H1 (cell line): Measurements from ENCODE around the gene DENND2D. TPM values are rescaled to one million over a fixed set of nuclear protein-coding genes. Genes with fewer than 3 reads are reported as not detected.
"Not testable (repeated sequence)": the region's sequence is repeated elsewhere in the genome, so short reads cannot be mapped to it uniquely, and the experiment has no call there.

Experiments
- CTCF ChIA-PET: fragments of 300-600 bp; sonication (Branson Sonifier 250); formaldehyde crosslinking; loops from one replicate; lab custom pipeline; 2021; ENCODE audit not compliant: partially characterized antibody; lab: Charles Lee
- POLR2A ChIA-PET: fragments of 300-600 bp; sonication (Branson Sonifier 250); formaldehyde crosslinking; loops from one replicate; lab custom pipeline; 2021; ENCODE audit warnings: inconsistent platforms; ENCODE audit not compliant: partially characterized antibody; lab: Charles Lee
- DNase-seq, 2 experiments: peaks; one replicate each; pipeline versions ENCODE4 v3.0.0 to v3.0.0-alpha.2; 2010 to 2022; ENCODE audit warnings: low spot score in 2 of 2, low read depth in 1 of 2, mixed read lengths in 1 of 2
- FAIRE-seq: peaks from 2 replicates; lab custom pipeline; 2011; peaks lifted over from hg19 to GRCh38; lab: Jason Lieb, UNC
- H2AFZ ChIP-seq: 2 replicates; pipeline ENCODE4 v1.8.1; 2012; ENCODE audit warnings: low read length, inconsistent platforms
- H2AK5ac ChIP-seq: 2 replicates; pipeline ENCODE4 v1.6.1; 2013; ENCODE audit warnings: low read depth, low read length
- H2BK120ac ChIP-seq: replicated peaks from 2 replicates; pipeline ENCODE3; 2013; ENCODE audit warnings: low read depth, low read length, inconsistent platforms
- H2BK12ac ChIP-seq: 2 replicates; pipeline ENCODE4 v1.6.1; 2013; ENCODE audit warnings: low read depth, low read length
- H2BK15ac ChIP-seq: 2 replicates; pipeline ENCODE4 v1.6.1; 2013; ENCODE audit warnings: low read length
- H2BK20ac ChIP-seq: 2 replicates; pipeline ENCODE4 v1.6.1; 2013; ENCODE audit warnings: low read length
- H2BK5ac ChIP-seq: 2 replicates; pipeline ENCODE4 v1.6.1; 2013; ENCODE audit warnings: low read depth, low read length
- H3K14ac ChIP-seq: 2 replicates; pipeline ENCODE4 v1.6.1; 2013; ENCODE audit warnings: inconsistent platforms; ENCODE audit not compliant: insufficient read length
- H3K18ac ChIP-seq: 2 replicates; pipeline ENCODE4 v1.6.1; 2013; ENCODE audit warnings: low read length; ENCODE audit errors: extremely low read depth
- H3K23ac ChIP-seq: 2 replicates; pipeline ENCODE4 v1.6.1; 2013; ENCODE audit warnings: inconsistent platforms; ENCODE audit not compliant: insufficient read length
- H3K23me2 ChIP-seq: 2 replicates; pipeline ENCODE4 v1.6.1; 2013; ENCODE audit warnings: low read depth, low read length
- H3K27ac ChIP-seq: 2 replicates; pipeline ENCODE4 v1.6.1; 2011; ENCODE audit warnings: low read depth, low read length, inconsistent platforms
- H3K27me3 ChIP-seq, 4 experiments: replicated peaks in 1 of 4; 1 replicate in 1 of 4; 2 replicates in 3 of 4; pipeline versions ENCODE4 v1.6.1 to v1.8.1; 2011 to 2013; ENCODE audit warnings: low read length in 3 of 4, mild to moderate bottlenecking in 3 of 4, inconsistent platforms in 2 of 4, mixed read lengths in 2 of 4, moderate library complexity in 1 of 4; ENCODE audit not compliant: control insufficient read depth in 3 of 4, insufficient read depth in 3 of 4; ENCODE audit errors: extremely low read depth in 1 of 4
- H3K36me3 ChIP-seq, 4 experiments: 2 replicates each; pipeline versions ENCODE4 v1.6.1 to v1.8.1; 2011 to 2013; ENCODE audit warnings: mild to moderate bottlenecking in 4 of 4, low read length in 3 of 4, moderate library complexity in 2 of 4, control low read depth in 1 of 4, inconsistent platforms in 1 of 4; ENCODE audit not compliant: insufficient read depth in 4 of 4, control insufficient read depth in 2 of 4
- H3K4ac ChIP-seq: replicated peaks from 2 replicates; pipeline ENCODE3; 2013; ENCODE audit warnings: low read length, low read depth, mixed read lengths, inconsistent platforms; ENCODE audit not compliant: insufficient read length
- H3K4me1 ChIP-seq, 4 experiments: replicated peaks in 1 of 4; 1 replicate in 1 of 4; 2 replicates in 3 of 4; pipeline versions ENCODE4 v1.6.1 to v1.8.1; 2011 to 2013; ENCODE audit warnings: low read length in 3 of 4, inconsistent platforms in 2 of 4, mixed read lengths in 1 of 4; ENCODE audit not compliant: insufficient read depth in 4 of 4, control insufficient read depth in 3 of 4
- H3K4me2 ChIP-seq, 2 experiments: 2 replicates each; pipeline versions ENCODE4 v1.6.1 to v1.8.1; 2011 to 2013; ENCODE audit warnings: low read depth in 2 of 2, low read length in 2 of 2, control low read depth in 1 of 2, inconsistent platforms in 1 of 2, mild to moderate bottlenecking in 1 of 2; ENCODE audit not compliant: insufficient read depth in 1 of 2
- H3K4me3 ChIP-seq, 4 experiments: fragments of 200-600, 300-600 bp in 1 of 4; sonication (generic), shearing (Covaris generic), sonication (Bioruptor Twin) in 1 of 4; 2 replicates each; pipeline versions ENCODE4 v1.5.1 to v1.8.1; 2011 to 2016; ENCODE audit warnings: low read length in 4 of 4, low read depth in 3 of 4, control low read depth in 2 of 4, inconsistent platforms in 2 of 4, mild to moderate bottlenecking in 2 of 4, mixed read lengths in 1 of 4, moderate library complexity in 1 of 4; ENCODE audit not compliant: insufficient read depth in 2 of 4; ENCODE audit errors: extremely low read depth in 1 of 4
- H3K56ac ChIP-seq: replicated peaks from 2 replicates; pipeline ENCODE3; 2013; ENCODE audit warnings: low read depth, mild to moderate bottlenecking, mixed read lengths, low read length, inconsistent platforms; ENCODE audit not compliant: insufficient read length
- H3K79me1 ChIP-seq: 2 replicates; pipeline ENCODE4 v1.6.1; 2013; ENCODE audit warnings: low read depth, low read length, control low read depth
- H3K79me2 ChIP-seq, 2 experiments: 2 replicates each; pipeline versions ENCODE4 v1.6.1 to v1.8.1; 2012 to 2013; ENCODE audit warnings: low read length in 2 of 2, mild to moderate bottlenecking in 2 of 2, inconsistent platforms in 1 of 2; ENCODE audit not compliant: insufficient read depth in 2 of 2, control insufficient read depth in 1 of 2
- H3K9ac ChIP-seq, 4 experiments: replicated peaks in 1 of 4; 1 replicate in 1 of 4; 2 replicates in 3 of 4; pipeline versions ENCODE4 v1.6.1 to v1.8.1; 2011 to 2013; ENCODE audit warnings: low read depth in 3 of 4, low read length in 3 of 4, control low read depth in 2 of 4, mild to moderate bottlenecking in 2 of 4, moderate library complexity in 2 of 4, inconsistent platforms in 1 of 4; ENCODE audit errors: extremely low read depth in 1 of 4
- H3K9me3 ChIP-seq, 2 experiments: 2 replicates each; pipeline versions ENCODE4 v1.6.1 to v1.8.1; 2012 to 2013; ENCODE audit warnings: mild to moderate bottlenecking in 2 of 2, moderate library complexity in 2 of 2, control low read depth in 1 of 2, inconsistent platforms in 1 of 2, low read depth in 1 of 2, low read length in 1 of 2, mixed read lengths in 1 of 2; ENCODE audit not compliant: insufficient read depth in 2 of 2
- H4K20me1 ChIP-seq, 2 experiments: replicated peaks in 1 of 2; 2 replicates each; pipeline versions ENCODE3 to v1.8.1; 2011 to 2013; ENCODE audit warnings: inconsistent platforms in 2 of 2, low read length in 2 of 2, mild to moderate bottlenecking in 1 of 2; ENCODE audit not compliant: insufficient read depth in 2 of 2, control insufficient read depth in 1 of 2
- H4K5ac ChIP-seq: 2 replicates; pipeline ENCODE4 v1.6.1; 2013; ENCODE audit warnings: low read length, low read depth, mixed read lengths, inconsistent platforms; ENCODE audit not compliant: insufficient read length
- H4K8ac ChIP-seq: 2 replicates; pipeline ENCODE4 v1.8.0; 2013; ENCODE audit warnings: mild to moderate bottlenecking, moderate library complexity, low read length, inconsistent platforms; ENCODE audit not compliant: insufficient read depth; ENCODE audit errors: extremely low read depth
- H4K91ac ChIP-seq: replicated peaks from 2 replicates; pipeline ENCODE3; 2013; ENCODE audit warnings: low read length, mixed read lengths, inconsistent platforms; ENCODE audit not compliant: insufficient read length
- WGBS, 2 experiments: shearing (Covaris generic) in 1 of 2; methylation state at CpG; one replicate each; pipeline versions ENCODE4 v1.1.6 to v1.1.7; 2013 to 2015; ENCODE audit warnings: low lambda C conversion rate in 2 of 2, mixed read lengths in 2 of 2, inconsistent platforms in 1 of 2, low coverage in 1 of 2, missing lambda C conversion rate in 1 of 2; ENCODE audit not compliant: insufficient replicate concordance in 2 of 2, insufficient coverage in 1 of 2, insufficient read length in 1 of 2; ENCODE audit errors: extremely low coverage in 1 of 2, missing lambda C conversion rate in 1 of 2; 5-methylcytosine and 5-hydroxymethylcytosine counted together
- polyA plus RNA-seq, 7 experiments: library from polyadenylated mRNA; depleted of rRNA in 3 of 7; stranded (reverse) in 5 of 7; unstranded in 2 of 7; fragments of >200 nt in 5 of 7; fragments of 200-250 nt in 2 of 7; gene quantifications; 1 replicate in 5 of 7; 2 replicates in 1 of 7; 4 replicates in 1 of 7; pipeline versions ENCODE4 v1.2.1 to v1.2.3, GENCODE V29; 2011 to 2013; ENCODE audit warnings: missing spikeins in 2 of 7, mixed read lengths in 2 of 7
- total RNA-seq: library from RNA; stranded (reverse); fragmentation: NEBNext Ultra II Directional; extraction: Animal tissue kit (Norgen Biotek cat#: 25700); gene quantifications from 2 replicates; pipeline ENCODE4 v1.2.1, GENCODE V29; 2021

Gene DENND2D
- total and polyA plus RNA-seq, 2 of the 8 experiments (the other 6 are each of a cell fraction or from before 2014, with no cell fraction given), result 0.58 to 1.6 TPM

DNA sequence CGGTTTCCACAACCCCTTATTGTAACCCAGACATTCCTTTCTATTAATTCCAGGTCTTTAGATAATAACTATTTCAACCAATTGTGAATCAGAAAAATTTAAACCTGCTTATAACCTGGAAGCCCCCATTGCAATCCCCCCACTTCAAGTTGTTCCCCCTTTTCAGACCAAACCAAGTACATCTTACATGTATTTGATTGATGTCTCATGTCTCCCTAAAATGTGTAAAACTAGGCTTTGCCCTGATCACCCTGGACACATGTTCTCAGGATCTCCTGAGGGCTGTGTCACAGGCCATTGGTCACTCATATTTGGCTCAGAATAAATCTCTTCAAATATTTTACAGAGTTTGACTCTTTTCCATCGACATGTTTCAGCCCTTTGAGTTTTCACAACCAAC lies 14.8 kb upstream of the DENND2D start:
- peak overlapping the region; percentile 84 for H2BK120ac ChIP-seq
- CTCF ChIA-PET, result interaction anchor here (1.3 to 2.6 kb wide), 4 partner anchors 17 to 185 kb away, joined by 4 to 11 read pairs (median 6); no protein-coding TSS in a partner anchor
- H3K79me2 ChIP-seq, H2AFZ ChIP-seq, H3K56ac ChIP-seq, H3K23me2 ChIP-seq, H3K14ac ChIP-seq, H3K9me3 ChIP-seq, H2AK5ac ChIP-seq, POLR2A ChIA-PET, H2BK20ac ChIP-seq, FAIRE-seq, H2BK15ac ChIP-seq, H3K4ac ChIP-seq, H4K20me1 ChIP-seq, H3K9ac ChIP-seq, H3K27ac ChIP-seq, H3K4me1 ChIP-seq, H4K8ac ChIP-seq, H2BK12ac ChIP-seq, DNase-seq, H3K18ac ChIP-seq, H3K23ac ChIP-seq, H3K27me3 ChIP-seq, H3K36me3 ChIP-seq, H3K4me2 ChIP-seq, H3K79me1 ChIP-seq, H3K4me3 ChIP-seq, H4K5ac ChIP-seq: not testable (repeated sequence)
- whole genome bisulfite sequencing, 2 experiments, result 92% methylated on average over 2 of the region's 2 CpGs; no CpG with 5 or more reads in 1 of the 2 experiments
- peak overlapping the region; percentile 91; the same call in 1 of the 2 replicates for H2BK5ac ChIP-seq
- H4K91ac ChIP-seq, result peak overlapping the region; percentile 99
